ENCODE results near the gene COL21A1. TPM values are rescaled to one million over a fixed set of nuclear protein-coding genes. Genes with fewer than 3 reads are reported as not detected.

The COL21A1 gene
- total RNA-seq, 1 experiment from 2014 or later = 49.0 TPM

DNA sequence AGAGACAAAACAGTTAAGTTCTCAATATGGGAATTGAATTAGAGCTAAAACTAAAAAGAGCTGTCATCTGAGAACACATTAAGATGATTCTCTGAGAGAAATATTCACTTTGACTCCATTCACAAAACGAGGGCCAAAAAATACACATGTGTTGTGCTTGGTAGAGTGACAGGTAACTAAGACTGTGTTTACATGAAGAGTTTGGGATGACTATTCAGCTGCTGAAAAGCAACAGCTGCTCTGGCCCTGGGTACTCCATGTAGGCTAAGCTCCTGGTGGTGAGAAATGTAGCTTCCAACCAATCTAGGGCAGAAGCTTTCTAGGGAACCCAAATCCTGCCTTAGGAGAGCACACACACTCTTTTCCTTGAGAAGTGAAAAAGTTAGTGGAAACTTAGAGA lies 184.5 kb downstream of the COL21A1 start:
- CTCF ChIA-PET = no interaction called here
- no peak overlapping the region for H3K27ac ChIP-seq (ENCODE audit: low read depth, low read length, poor library complexity, severe bottlenecking)
- no peak overlapping the region for H3K4me3 ChIP-seq (ENCODE audit: low read depth, low read length, poor library complexity, severe bottlenecking)
- H3K4me1 ChIP-seq (ENCODE audit: insufficient read depth, low read length, poor library complexity, severe bottlenecking) = no peaks in the 10 kb centered on the region
- DNase-seq (ENCODE audit: low spot score) = no peak
- H3K36me3 ChIP-seq (ENCODE audit: insufficient read depth, low read length, poor library complexity, severe bottlenecking) = peaks cover 20% of the 10 kb centered on the region
- no peak for TF ChIP-seq EZH2 (IDR thresholded peaks at IDR 0.05; ENCODE audit: borderline replicate concordance, low read depth, low read length, poor library complexity, severe bottlenecking)
- TF ChIP-seq, protein P1, sequence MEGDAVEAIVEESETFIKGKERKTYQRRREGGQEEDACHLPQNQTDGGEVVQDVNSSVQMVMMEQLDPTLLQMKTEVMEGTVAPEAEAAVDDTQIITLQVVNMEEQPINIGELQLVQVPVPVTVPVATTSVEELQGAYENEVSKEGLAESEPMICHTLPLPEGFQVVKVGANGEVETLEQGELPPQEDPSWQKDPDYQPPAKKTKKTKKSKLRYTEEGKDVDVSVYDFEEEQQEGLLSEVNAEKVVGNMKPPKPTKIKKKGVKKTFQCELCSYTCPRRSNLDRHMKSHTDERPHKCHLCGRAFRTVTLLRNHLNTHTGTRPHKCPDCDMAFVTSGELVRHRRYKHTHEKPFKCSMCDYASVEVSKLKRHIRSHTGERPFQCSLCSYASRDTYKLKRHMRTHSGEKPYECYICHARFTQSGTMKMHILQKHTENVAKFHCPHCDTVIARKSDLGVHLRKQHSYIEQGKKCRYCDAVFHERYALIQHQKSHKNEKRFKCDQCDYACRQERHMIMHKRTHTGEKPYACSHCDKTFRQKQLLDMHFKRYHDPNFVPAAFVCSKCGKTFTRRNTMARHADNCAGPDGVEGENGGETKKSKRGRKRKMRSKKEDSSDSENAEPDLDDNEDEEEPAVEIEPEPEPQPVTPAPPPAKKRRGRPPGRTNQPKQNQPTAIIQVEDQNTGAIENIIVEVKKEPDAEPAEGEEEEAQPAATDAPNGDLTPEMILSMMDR (conservative IDR thresholded peaks at IDR 0.05; ENCODE audit: low read depth, low read length) = no peak
- no peaks in the 10 kb centered on the region for H3K9me3 ChIP-seq (ENCODE audit: low read depth, low read length, poor library complexity, severe bottlenecking)
- intact Hi-C loops (cut with micrococcal nuclease; ENCODE audit: unreplicated experiment) = no loop called here
- no peaks in the 10 kb centered on the region for H3K27me3 ChIP-seq (replicated peaks; ENCODE audit: insufficient read depth, low read depth, low read length, poor library complexity)
- no TSS peak for BruUV-seq (replicated peaks)
- POLR2A ChIA-PET (ENCODE audit: low non-redundant PET) = interaction anchor here (0.6 kb wide), 1 partner anchor 958 kb away, joined by 12 read pairs; no protein-coding TSS in a partner anchor

DNA sequence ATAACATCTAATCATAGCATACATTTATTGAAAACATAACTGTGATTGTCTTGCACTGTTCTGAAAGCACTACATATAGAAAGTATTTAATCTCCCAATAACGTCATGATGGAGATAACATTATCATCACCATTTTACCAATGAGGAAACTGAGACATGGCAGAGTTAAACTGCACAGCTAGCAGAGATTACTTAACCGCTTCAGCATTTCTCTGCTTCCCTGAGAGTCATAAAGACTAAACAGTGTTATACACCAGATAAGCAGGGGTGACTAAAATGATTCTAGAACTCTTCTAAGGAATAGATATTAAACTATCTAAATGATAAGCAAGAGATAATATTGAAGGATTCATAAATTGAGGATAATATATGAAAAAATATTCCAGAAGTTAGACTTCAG lies 188.7 kb downstream of the COL21A1 start:
- Histone ChIP-seq H3K9me3 (ENCODE audit: low read depth, low read length, poor library complexity, severe bottlenecking) (no peaks in the 10 kb centered on the region), H3K27ac (ENCODE audit: low read depth, low read length, poor library complexity, severe bottlenecking) (no peak overlapping the region), H3K36me3 (ENCODE audit: insufficient read depth, low read length, poor library complexity, severe bottlenecking) (peaks cover 16% of the 10 kb centered on the region), H3K4me1 (ENCODE audit: insufficient read depth, low read length, poor library complexity, severe bottlenecking) (no peaks in the 10 kb centered on the region), H3K27me3 (replicated peaks; ENCODE audit: insufficient read depth, low read depth, low read length, poor library complexity) (no peaks in the 10 kb centered on the region), H3K4me3 (ENCODE audit: low read depth, low read length, poor library complexity, severe bottlenecking) (no peak overlapping the region)
- intact Hi-C loops (cut with micrococcal nuclease; ENCODE audit: unreplicated experiment) = no loop called here
- ChIA-PET CTCF (no interaction called here), POLR2A (ENCODE audit: low non-redundant PET) (no interaction called here)
- BruUV-seq (replicated peaks) = no TSS peak
- no peak for DNase-seq (ENCODE audit: low spot score)
- TF ChIP-seq EZH2 (IDR thresholded peaks at IDR 0.05; ENCODE audit: borderline replicate concordance, low read depth, low read length, poor library complexity, severe bottlenecking) = no peak
- TF ChIP-seq, protein P1 (conservative IDR thresholded peaks at IDR 0.05; ENCODE audit: low read depth, low read length) = no peak

DNA sequence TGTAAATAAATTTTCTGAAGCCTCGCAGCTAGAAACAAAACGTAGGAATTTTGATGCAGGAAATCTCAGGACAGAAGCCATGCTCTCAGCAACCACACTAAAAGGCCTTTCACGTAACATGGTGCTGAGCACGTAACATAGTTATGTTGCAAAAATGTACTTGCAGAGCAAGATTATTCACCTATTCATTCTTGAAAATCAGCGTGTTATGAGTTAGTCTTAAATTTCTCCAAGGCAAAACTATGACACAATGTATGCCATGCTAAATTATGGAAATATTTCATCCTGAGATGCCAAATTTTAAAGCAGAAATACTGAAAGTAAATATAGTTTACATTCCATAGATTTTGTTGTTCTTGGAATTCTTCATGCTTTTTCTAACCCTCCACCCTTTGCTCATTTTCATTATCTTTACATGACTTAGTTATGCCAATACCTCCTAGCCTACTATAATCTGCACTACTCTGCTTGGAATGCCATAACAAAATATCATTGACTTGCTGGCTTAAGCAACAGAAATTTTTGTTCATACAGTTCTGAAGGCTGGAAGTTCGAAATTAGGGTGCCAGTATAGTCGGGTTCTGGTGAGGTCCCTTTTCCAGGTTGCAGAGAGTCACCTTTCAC lies 192.2 kb downstream of the COL21A1 start:
- Histone ChIP-seq H3K9me3 (ENCODE audit: low read depth, low read length, poor library complexity, severe bottlenecking) (no peaks in the 10 kb centered on the region), H3K36me3 (ENCODE audit: insufficient read depth, low read length, poor library complexity, severe bottlenecking) (peaks cover 5% of the 10 kb centered on the region), H3K4me1 (ENCODE audit: insufficient read depth, low read length, poor library complexity, severe bottlenecking) (peaks cover 17% of the 10 kb centered on the region), H3K27me3 (replicated peaks; ENCODE audit: insufficient read depth, low read depth, low read length, poor library complexity) (no peaks in the 10 kb centered on the region), H3K27ac (ENCODE audit: low read depth, low read length, poor library complexity, severe bottlenecking) (no peak overlapping the region), H3K4me3 (ENCODE audit: low read depth, low read length, poor library complexity, severe bottlenecking) (no peak overlapping the region)
- no TSS peak for BruUV-seq (replicated peaks)
- no peak for TF ChIP-seq EZH2 (IDR thresholded peaks at IDR 0.05; ENCODE audit: borderline replicate concordance, low read depth, low read length, poor library complexity, severe bottlenecking)
- TF ChIP-seq, protein P1 (conservative IDR thresholded peaks at IDR 0.05; ENCODE audit: low read depth, low read length) = no peak
- no peak for DNase-seq (ENCODE audit: low spot score)
- POLR2A ChIA-PET (ENCODE audit: low non-redundant PET) = no interaction called here
- intact Hi-C loops (cut with micrococcal nuclease; ENCODE audit: unreplicated experiment) = no loop called here
- CTCF ChIA-PET = no interaction called here

Measured in A673 (cell line).